ENCODE results near the gene RXFP4.

GRCh38 chr1:155981266-155982088 is 40.0 kb downstream of the RXFP4 start:
- no peak for TF ChIP-seq ZNF776 (CRISPR knock-in tag; IDR thresholded peaks at IDR 0.05)
- TF ChIP-seq KDM5A (IDR thresholded peaks at IDR 0.05; ENCODE audit: borderline replicate concordance, low read length) = no peak
- 0 out of 4 replicates have a peak, but pooled peaks of 1 of the 2 experiments have one; percentile 30 for TF ChIP-seq POLR2A (IDR thresholded peaks at IDR 0.05; ENCODE audit: insufficient read depth in 1 of 2, low read depth in 2 of 2, low read length in 2 of 2)
- no peak for TF ChIP-seq REST (IDR thresholded peaks at IDR 0.05; ENCODE audit: borderline replicate concordance in 1 of 2, low read depth in 1 of 2, low read length in 2 of 2)
- TF ChIP-seq POLR2G (IDR thresholded peaks at IDR 0.05; ENCODE audit: low read depth, low read length) = no peak
- no peak for TF ChIP-seq JUN (CRISPR knock-in tag; IDR thresholded peaks at IDR 0.05)
- peak; percentile 59 for TF ChIP-seq NR2F6 (IDR thresholded peaks at IDR 0.05)
- peak; percentile 57; the same call in 1 of the 2 replicates for TF ChIP-seq NR2F6 (CRISPR knock-in tag; IDR thresholded peaks at IDR 0.05)
- no peak for TF ChIP-seq PHF5A (CRISPR knock-in tag; IDR thresholded peaks at IDR 0.05; ENCODE audit: low read depth, unreplicated experiment)
- TF ChIP-seq POLR2AphosphoS5 (IDR thresholded peaks at IDR 0.05; ENCODE audit: low read depth, low read length) = no peak
- TF ChIP-seq ZKSCAN5 (CRISPR knock-in tag; IDR thresholded peaks at IDR 0.05) = no peak
- TF ChIP-seq SALL1 (CRISPR knock-in tag; IDR thresholded peaks at IDR 0.05) = peak; percentile 41; the same call in 1 of the 2 replicates
- no peak for TF ChIP-seq POGK (CRISPR knock-in tag; conservative IDR thresholded peaks at IDR 0.05)
- TF ChIP-seq ZNF143 (CRISPR knock-in tag; IDR thresholded peaks at IDR 0.05) = no peak
- no peak for TF ChIP-seq CTCF (CRISPR knock-in tag; IDR thresholded peaks at IDR 0.05)

All from HepG2 (cell line).